Cardiac fibroblast (primary cell): Measurements from ENCODE around the gene CEP350.
"Not testable (repeated sequence)": the region's sequence is repeated elsewhere in the genome, so short reads cannot be mapped to it uniquely, and the experiment has no call there.

Experiments used
- DNase-seq, 2 donors: peaks; one replicate each; pipeline versions ENCODE4 v3.0.0 to v3.0.0-alpha.2; 2010; ENCODE audit warnings: low read depth in 2 of 2
- H3K4me3 ChIP-seq, 2 donors: replicated peaks in 1 of 2; 1 replicate in 1 of 2; 2 replicates in 1 of 2; pipeline ENCODE4 v1.5.1; 2011; ENCODE audit warnings: low read depth in 2 of 2, low read length in 2 of 2, mild to moderate bottlenecking in 2 of 2, moderate library complexity in 1 of 2
- CTCF ChIP-seq: IDR thresholded peaks from one replicate; pipeline ENCODE4 v1.5.1; 2011; ENCODE audit warnings: low read depth, mild to moderate bottlenecking, low read length, inconsistent platforms

Gene CEP350

DNA sequence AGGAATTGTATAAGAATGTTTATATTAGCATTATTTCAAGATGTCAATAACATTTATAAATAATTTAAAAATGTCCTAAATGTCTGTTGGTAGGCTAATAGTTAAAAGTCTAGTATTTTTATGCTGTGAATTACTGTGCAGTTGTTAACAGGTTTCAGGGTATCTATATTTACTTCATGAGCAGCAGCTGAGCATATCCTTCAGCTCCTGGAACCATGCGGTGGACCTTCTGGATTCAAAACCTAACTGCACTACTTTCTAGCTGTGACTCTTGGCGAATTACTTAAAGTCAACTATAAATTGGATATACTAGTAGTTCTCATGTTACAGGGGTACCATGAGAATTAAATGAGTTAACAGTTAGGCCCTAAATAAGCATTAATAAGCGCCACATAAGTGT is 3.7 kb downstream of the CEP350 start:
- H3K4me3 ChIP-seq: no peak overlapping the region
- TF ChIP-seq CTCF: no peak
- DNase-seq: no peak

DNA sequence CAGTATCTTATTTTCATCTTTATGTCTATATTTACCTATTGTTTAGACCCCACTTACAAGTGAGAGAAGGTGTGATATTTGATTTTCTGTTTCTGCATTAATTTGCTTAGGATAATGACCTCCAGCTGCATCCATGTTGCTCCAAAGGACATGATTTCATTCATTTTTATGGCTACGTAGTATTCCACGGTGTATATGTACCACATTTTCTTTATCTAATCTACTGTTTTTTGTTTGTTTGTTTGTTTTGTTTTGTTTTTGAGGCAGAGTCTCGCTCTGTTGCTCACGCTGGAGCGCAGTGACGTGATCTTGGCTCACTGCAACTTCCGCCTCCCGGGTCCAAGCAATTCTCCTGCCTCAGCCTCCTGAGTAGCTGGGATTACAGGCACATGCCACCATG is 7.6 kb downstream of the CEP350 start:
- DNase-seq, H3K4me3 ChIP-seq: not testable (repeated sequence)

- no peak for TF ChIP-seq CTCF
- H3K4me3 ChIP-seq: no peak overlapping the region
- DNase-seq: peak in 1 of 2 donors; percentile 51
Measured at GRCh38 chr1:179966551-179966950, 11.9 kb downstream of the CEP350 start.

- TF ChIP-seq CTCF: no peak
- DNase-seq: no peak
- H3K4me3 ChIP-seq: no peak overlapping the region
Measured at GRCh38 chr1:179968284-179968993, 13.8 kb downstream of the CEP350 start.

DNA sequence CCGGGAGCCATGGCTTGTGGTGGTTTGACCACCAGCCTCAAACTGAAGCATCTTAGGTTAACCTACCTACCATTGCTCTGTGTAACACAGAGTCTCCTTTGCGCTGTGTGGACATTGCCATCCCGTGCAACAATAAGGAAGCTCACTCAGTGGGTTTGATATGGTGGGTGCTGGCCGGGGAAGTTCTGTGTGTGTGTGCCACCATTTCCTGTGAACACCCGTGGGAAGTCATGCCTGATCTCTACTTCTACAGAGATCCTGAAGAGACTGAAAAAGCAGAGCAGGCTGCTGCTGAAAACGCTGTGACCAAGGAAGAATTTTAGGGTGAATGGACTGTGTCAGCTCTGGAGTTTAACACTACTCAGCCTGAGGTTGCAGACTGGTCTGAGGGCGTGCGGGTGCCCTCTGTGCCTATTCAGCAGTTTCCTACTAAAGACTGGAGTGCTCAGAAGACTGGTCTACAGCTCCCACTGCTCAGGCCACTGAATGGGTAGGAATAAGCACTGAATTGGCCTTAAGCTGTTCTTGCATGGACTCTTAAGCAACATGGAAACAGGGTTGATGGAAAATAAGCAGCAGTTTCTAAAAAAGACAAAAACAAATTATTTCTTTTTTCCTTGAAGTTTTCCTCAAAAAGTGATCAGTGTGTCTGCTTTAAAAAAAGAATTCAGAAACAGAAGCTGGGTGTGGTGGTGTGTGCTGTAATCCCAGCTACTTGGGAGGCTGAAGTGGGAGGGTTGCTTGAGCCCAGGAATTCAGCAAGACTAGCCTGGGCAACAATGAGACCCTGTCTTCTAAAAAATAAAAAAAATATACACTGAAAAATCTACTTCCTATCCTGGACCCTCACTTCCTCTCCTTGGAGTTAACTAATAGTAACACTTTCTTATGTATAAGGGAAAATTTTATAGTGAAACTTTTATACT is 14.6 kb downstream of the CEP350 start:
- no peak for TF ChIP-seq CTCF
- H3K4me3 ChIP-seq: no peak overlapping the region
- peak; percentile 42 to 47 for DNase-seq

GRCh38 chr1:179969962-179970361 is 15.4 kb downstream of the CEP350 start:
- TF ChIP-seq CTCF: no peak
- no peak overlapping the region for H3K4me3 ChIP-seq
- peak; percentile 68 to 72 for DNase-seq
